K562 (cell line): Measurements from ENCODE around the gene TOX2. TPM values are rescaled to one million over a fixed set of nuclear protein-coding genes. Genes with fewer than 3 reads are reported as not detected.

Experiments used
- ATAC-seq: fragments of 200-7000 bp; cut with Tn5 transposase; 3 replicates; pipeline ENCODE4 v1.9.1; 2020; ENCODE audit warnings: moderate library complexity
- BruUV-seq: library from RNA; stranded (reverse); fragments of 400-500 nt; replicated peaks from 2 replicates; lab custom pipeline; 2021; lab: Mats Ljungman, UMichigan
- CTCF ChIA-PET: fragments of 300-600 bp; formaldehyde crosslinking; extraction: SDS; loops from one replicate; lab custom pipeline; 2021; ENCODE audit warnings: low intra/inter-chr PET ratio; lab: Yijun Ruan, JAX
- POLR2A ChIA-PET: fragments of 300-600, 350-650 bp; sonication (Branson Sonifier 250); formaldehyde crosslinking; extraction: SDS; loops from one replicate; lab custom pipeline; 2021; ENCODE audit warnings: antibody characterized with exemption, inconsistent platforms; lab: Yijun Ruan, JAX
- DNase-seq, 4 experiments: peaks; one replicate each; pipeline versions ENCODE4 v3.0.0 to v3.0.0-alpha.2; 2011 to 2018; ENCODE audit warnings: low spot score in 3 of 4, mixed read lengths in 3 of 4; ENCODE audit errors: extremely low read depth in 1 of 4
- FAIRE-seq: peaks from 2 replicates; lab custom pipeline; 2011; peaks lifted over from hg19 to GRCh38; lab: Jason Lieb, UNC
- H2AFZ ChIP-seq: 2 replicates; pipeline ENCODE4 v1.6.0; 2011; ENCODE audit warnings: low read depth, low read length, control low read depth, inconsistent platforms
- H3K27ac ChIP-seq: fragments of 200-600 bp; 3 replicates; pipeline ENCODE4 v1.8.0; 2011; ENCODE audit warnings: low read depth, mild to moderate bottlenecking, control low read depth, inconsistent platforms, low read length, moderate library complexity, mixed read lengths; ENCODE audit errors: extremely low read depth
- H3K27me3 ChIP-seq, 2 experiments: fragments of 300-600 bp in 1 of 2; 2 replicates in 1 of 2; 3 replicates in 1 of 2; pipeline versions ENCODE4 v1.6.0 to v1.8.0; 2011; ENCODE audit warnings: inconsistent platforms in 2 of 2, low read length in 2 of 2, mild to moderate bottlenecking in 1 of 2, mixed read lengths in 1 of 2, moderate library complexity in 1 of 2; ENCODE audit not compliant: control insufficient read depth in 2 of 2, insufficient read depth in 2 of 2
- H3K36me3 ChIP-seq: fragments of 300-600 bp; 3 replicates; pipeline ENCODE4 v1.8.0; 2011; ENCODE audit warnings: mild to moderate bottlenecking, low read length, inconsistent platforms; ENCODE audit not compliant: control insufficient read depth, insufficient read depth
- H3K4me1 ChIP-seq, 2 experiments: fragments of 200-600 bp in 1 of 2; replicated peaks in 1 of 2; 2 replicates in 1 of 2; 3 replicates in 1 of 2; pipeline versions ENCODE4 v1.5.1 to v1.8.0; 2011; ENCODE audit warnings: inconsistent platforms in 2 of 2, low read length in 2 of 2, mild to moderate bottlenecking in 1 of 2, mixed read lengths in 1 of 2, moderate library complexity in 1 of 2; ENCODE audit not compliant: control insufficient read depth in 2 of 2, insufficient read depth in 2 of 2
- H3K4me2 ChIP-seq: 2 replicates; pipeline ENCODE4 v1.6.1; 2011; ENCODE audit warnings: low read length, control low read depth, inconsistent platforms, mixed read lengths; ENCODE audit not compliant: insufficient read depth
- H3K4me3 ChIP-seq: fragments of 200-600 bp; sonication (generic), shearing (Covaris generic); 2 replicates; pipeline ENCODE4 v1.5.1; 2016; ENCODE audit warnings: control low read depth, inconsistent platforms
- H3K79me2 ChIP-seq: fragments of 200-600 bp; 3 replicates; pipeline ENCODE4 v1.8.0; 2011; ENCODE audit warnings: low read length, inconsistent platforms; ENCODE audit not compliant: control insufficient read depth, insufficient read depth
- H3K9ac ChIP-seq, 2 experiments: 2 replicates each; pipeline versions ENCODE4 v1.6.0 to v1.6.1; 2011; ENCODE audit warnings: low read depth in 2 of 2, low read length in 2 of 2, control low read depth in 1 of 2, inconsistent platforms in 1 of 2, mild to moderate bottlenecking in 1 of 2, mixed read lengths in 1 of 2; ENCODE audit not compliant: insufficient read depth in 1 of 2
- H3K9me1 ChIP-seq: one replicate; pipeline ENCODE4 v1.6.0; 2011; ENCODE audit warnings: inconsistent platforms, mild to moderate bottlenecking, low read length, moderate library complexity; ENCODE audit not compliant: control insufficient read depth, insufficient read depth
- H3K9me3 ChIP-seq: replicated peaks from 2 replicates; pipeline ENCODE4 v1.5.1; 2011; ENCODE audit warnings: low read depth, low read length, inconsistent platforms; ENCODE audit not compliant: control insufficient read depth, insufficient read depth
- H4K20me1 ChIP-seq: replicated peaks from 2 replicates; pipeline ENCODE4 v1.6.1; 2011; ENCODE audit warnings: low read length, inconsistent platforms, mixed read lengths; ENCODE audit not compliant: control insufficient read depth, insufficient read depth
- CREB3 ChIP-seq: fragments of 450-650 bp; conservative IDR thresholded peaks from 2 replicates; pipeline ENCODE4 v1.6.1; 2016; ENCODE audit warnings: missing genetic modification characterization, low read depth, mild to moderate bottlenecking, missing compliant biosample characterization, moderate library complexity
- ETS2 ChIP-seq: IDR thresholded peaks from 2 replicates; pipeline ENCODE4 v1.6.1; 2016; ENCODE audit warnings: borderline replicate concordance, missing genetic modification characterization, mild to moderate bottlenecking, moderate library complexity, missing compliant biosample characterization; ENCODE audit not compliant: poor library complexity, severe bottlenecking
- HEY1 ChIP-seq: fragments of 250-450 bp; sonication (Bioruptor Pico); IDR thresholded peaks from 2 replicates; pipeline ENCODE4 v1.5.0; 2020; ENCODE audit warnings: mild to moderate bottlenecking, moderate library complexity, borderline replicate concordance
- IRF2 ChIP-seq: sonication (generic); formaldehyde crosslinking; IDR thresholded peaks from 2 replicates; pipeline ENCODE4 v1.8.1; 2022; ENCODE audit warnings: mild to moderate bottlenecking, missing genetic modification reagents
- PML ChIP-seq: IDR thresholded peaks from 2 replicates; pipeline ENCODE4 v1.6.1; 2012; ENCODE audit warnings: low read length, inconsistent platforms
- RFX1 ChIP-seq: fragments of 450-650 bp; IDR thresholded peaks from 2 replicates; pipeline ENCODE4 v1.6.1; 2016; ENCODE audit warnings: mild to moderate bottlenecking, moderate library complexity
- RHOXF2B ChIP-seq: fragments of 250-450 bp; sonication (Bioruptor Pico); conservative IDR thresholded peaks from 2 replicates; pipeline ENCODE4 v1.5.1; 2021
- SNIP1 ChIP-seq: fragments of 450-650 bp; IDR thresholded peaks from 2 replicates; pipeline ENCODE4 v1.7.1; 2017; ENCODE audit warnings: low read depth, mild to moderate bottlenecking
- SRSF1 ChIP-seq: fragments of 200-400 bp; formaldehyde crosslinking; IDR thresholded peaks from 2 replicates; pipeline ENCODE4 v1.6.1; 2017; ENCODE audit warnings: mild to moderate bottlenecking, low read depth, low read length, moderate library complexity
- TBP ChIP-seq: optimal IDR thresholded peaks from 2 replicates; pipeline ENCODE3; 2011; ENCODE audit warnings: low read depth, low read length, improper control_type of control experiment
- TEAD1 ChIP-seq, 2 experiments: fragments of 450-650 bp in 1 of 2; sonication (generic) in 1 of 2; formaldehyde crosslinking; IDR thresholded peaks; 2 replicates each; pipeline versions ENCODE4 v1.4.0 to v1.8.0; 2020 to 2022; ENCODE audit warnings: mild to moderate bottlenecking in 2 of 2, missing genetic modification reagents in 1 of 2
- XRCC5 ChIP-seq: fragments of 200-400 bp; formaldehyde crosslinking; IDR thresholded peaks from 2 replicates; pipeline ENCODE4 v1.6.1; 2017; ENCODE audit warnings: low read depth, mild to moderate bottlenecking, low read length
- ZBTB2 ChIP-seq: fragments of 450-650 bp; IDR thresholded peaks from 2 replicates; pipeline ENCODE4 v1.6.1; 2016; ENCODE audit warnings: antibody characterized with exemption
- ZNF263 ChIP-seq: sonication (generic); formaldehyde crosslinking; IDR thresholded peaks from 2 replicates; pipeline ENCODE4 v1.8.0; 2022; ENCODE audit warnings: mild to moderate bottlenecking, missing genetic modification reagents, borderline replicate concordance
- WGBS: fragments of 100-300 bp; shearing (Covaris generic); methylation state at CpG from one replicate; pipeline ENCODE4 v1.1.6; 2016; ENCODE audit warnings: low coverage, mixed read lengths; ENCODE audit not compliant: insufficient coverage; ENCODE audit errors: missing lambda C conversion rate; 5-methylcytosine and 5-hydroxymethylcytosine counted together
- in situ Hi-C: fragments of 300-500 bp; cut with MboI; formaldehyde crosslinking; loops from 4 replicates; pipeline ENCODE4 v1.15.0; 2018; ENCODE audit warnings: inconsistent platforms, mixed read lengths
- intact Hi-C: fragments of 100-400 bp; cut with micrococcal nuclease; formaldehyde crosslinking; loops from 2 replicates; pipeline ENCODE4 v1.14.2; 2022
- polyA plus RNA-seq, 8 experiments: library from polyadenylated mRNA; depleted of rRNA in 4 of 8; stranded (reverse) in 5 of 8; unstranded in 3 of 8; fragments of >200 nt; fragmentation: Nextera tagmentation in 2 of 8; fragmentation: Illumina TruSeq in 1 of 8; extraction: Ambion mirVana in 2 of 8; extraction: Trizol in 1 of 8; gene quantifications; 2 replicates each; pipeline versions ENCODE4 v1.2.1 to v1.2.3, GENCODE V29; 2011 to 2014; ENCODE audit warnings: inconsistent platforms in 1 of 8, missing spikeins in 1 of 8
- total RNA-seq, 7 experiments: library from RNA; depleted of rRNA in 6 of 7; stranded (reverse); fragments of >200 nt in 6 of 7; fragmentation: Illumina TruSeq in 2 of 7; extraction: Trizol in 2 of 7; gene quantifications; 2 replicates each; pipeline versions ENCODE4 v1.2.1 to v1.2.3, GENCODE V29; 2011 to 2021; ENCODE audit warnings: low replicate concordance in 1 of 7
- TF ChIP-seq, protein P1 (sequence below): fragments of 200-400 bp; formaldehyde crosslinking; IDR thresholded peaks from 2 replicates; pipeline ENCODE4 v1.6.1; 2017; ENCODE audit warnings: mild to moderate bottlenecking, low read depth, low read length, moderate library complexity
- TF ChIP-seq, protein P2 (sequence below): fragments of 250-450 bp; sonication (Bioruptor Pico); IDR thresholded peaks from 2 replicates; pipeline ENCODE4 v1.8.0; 2021; ENCODE audit warnings: moderate library complexity, mild to moderate bottlenecking, inconsistent platforms

Gene TOX2
- total and polyA plus RNA-seq, 9 of the 15 experiments (the other 6 are each of a cell fraction or from before 2014, with no cell fraction given): not detected

- WGBS: 0% methylated on average over 11 of the region's 11 CpGs
- intact Hi-C loops: no loop called here
Measured at GRCh38 chr20:44027343-44028002, 112.8 kb downstream of the TOX2 start.

More at GRCh38 chr20:44027343-44028002, 112.8 kb downstream of the TOX2 start:
- Histone ChIP-seq H3K4me1 (no peaks in the 10 kb centered on the region), H3K9me1 (no peaks in the 10 kb centered on the region), H3K4me3 (no peak overlapping the region), H3K36me3 (no peaks in the 10 kb centered on the region), H3K9ac (no peak overlapping the region), H4K20me1 (no peaks in the 10 kb centered on the region), H3K79me2 (no peaks in the 10 kb centered on the region), H2AFZ (no peak overlapping the region), H3K4me2 (no peak overlapping the region), H3K27me3 (peaks cover 5 to 32% of the 10 kb centered on the region in 2 experiments; a peak in 4 of 5 replicates), H3K9me3 (no peaks in the 10 kb centered on the region), H3K27ac (no peak overlapping the region)
- in situ Hi-C loops: no loop called here
- ATAC-seq: no peak
- BruUV-seq: no TSS peak
- DNase-seq: no peak
- TF ChIP-seq IRF2 (no peak), RHOXF2B (CRISPR knock-in tag) (no peak), TEAD1 (CRISPR knock-in tag; IDR thresholded peaks at IDR 0.05) (no peak), TBP (no peak), SNIP1 (no peak), PML (no peak), ZNF263 (no peak), RFX1 (no peak), HEY1 (no peak), CREB3 (no peak), ETS2 (tag) (no peak), SRSF1 (no peak), XRCC5 (no peak), ZBTB2 (no peak)
- TF ChIP-seq, protein P1, sequence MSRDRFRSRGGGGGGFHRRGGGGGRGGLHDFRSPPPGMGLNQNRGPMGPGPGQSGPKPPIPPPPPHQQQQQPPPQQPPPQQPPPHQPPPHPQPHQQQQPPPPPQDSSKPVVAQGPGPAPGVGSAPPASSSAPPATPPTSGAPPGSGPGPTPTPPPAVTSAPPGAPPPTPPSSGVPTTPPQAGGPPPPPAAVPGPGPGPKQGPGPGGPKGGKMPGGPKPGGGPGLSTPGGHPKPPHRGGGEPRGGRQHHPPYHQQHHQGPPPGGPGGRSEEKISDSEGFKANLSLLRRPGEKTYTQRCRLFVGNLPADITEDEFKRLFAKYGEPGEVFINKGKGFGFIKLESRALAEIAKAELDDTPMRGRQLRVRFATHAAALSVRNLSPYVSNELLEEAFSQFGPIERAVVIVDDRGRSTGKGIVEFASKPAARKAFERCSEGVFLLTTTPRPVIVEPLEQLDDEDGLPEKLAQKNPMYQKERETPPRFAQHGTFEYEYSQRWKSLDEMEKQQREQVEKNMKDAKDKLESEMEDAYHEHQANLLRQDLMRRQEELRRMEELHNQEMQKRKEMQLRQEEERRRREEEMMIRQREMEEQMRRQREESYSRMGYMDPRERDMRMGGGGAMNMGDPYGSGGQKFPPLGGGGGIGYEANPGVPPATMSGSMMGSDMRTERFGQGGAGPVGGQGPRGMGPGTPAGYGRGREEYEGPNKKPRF: no peak
- TF ChIP-seq, protein P2, sequence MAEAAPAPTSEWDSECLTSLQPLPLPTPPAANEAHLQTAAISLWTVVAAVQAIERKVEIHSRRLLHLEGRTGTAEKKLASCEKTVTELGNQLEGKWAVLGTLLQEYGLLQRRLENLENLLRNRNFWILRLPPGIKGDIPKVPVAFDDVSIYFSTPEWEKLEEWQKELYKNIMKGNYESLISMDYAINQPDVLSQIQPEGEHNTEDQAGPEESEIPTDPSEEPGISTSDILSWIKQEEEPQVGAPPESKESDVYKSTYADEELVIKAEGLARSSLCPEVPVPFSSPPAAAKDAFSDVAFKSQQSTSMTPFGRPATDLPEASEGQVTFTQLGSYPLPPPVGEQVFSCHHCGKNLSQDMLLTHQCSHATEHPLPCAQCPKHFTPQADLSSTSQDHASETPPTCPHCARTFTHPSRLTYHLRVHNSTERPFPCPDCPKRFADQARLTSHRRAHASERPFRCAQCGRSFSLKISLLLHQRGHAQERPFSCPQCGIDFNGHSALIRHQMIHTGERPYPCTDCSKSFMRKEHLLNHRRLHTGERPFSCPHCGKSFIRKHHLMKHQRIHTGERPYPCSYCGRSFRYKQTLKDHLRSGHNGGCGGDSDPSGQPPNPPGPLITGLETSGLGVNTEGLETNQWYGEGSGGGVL (CRISPR knock-in tag): no peak
- FAIRE-seq: no peak
- ChIA-PET CTCF (no interaction called here), POLR2A (no interaction called here)
